Liver (tissue), 9 donors: ENCODE results near the gene SLC13A1. TPM values are rescaled to one million over a fixed set of nuclear protein-coding genes. Genes with fewer than 3 reads are reported as not detected.

ENCODE experiments used
- DNase-seq: peaks from one replicate; pipeline ENCODE4 v3.0.0-alpha.2; 2017; ENCODE audit warnings: low spot score
- H3K27ac ChIP-seq, 2 donors: one replicate each; pipeline ENCODE4 v1.7.0; 2013; ENCODE audit warnings: inconsistent platforms in 2 of 2, low read length in 2 of 2, control low read depth in 1 of 2, low read depth in 1 of 2, mild to moderate bottlenecking in 1 of 2
- H3K27me3 ChIP-seq, 4 donors: one replicate each; pipeline versions ENCODE4 v1.6.1 to v1.7.0; 2013; ENCODE audit warnings: low read length in 3 of 4, inconsistent platforms in 1 of 4, mild to moderate bottlenecking in 1 of 4, moderate library complexity in 1 of 4; ENCODE audit not compliant: control insufficient read depth in 4 of 4, insufficient read depth in 4 of 4
- H3K36me3 ChIP-seq, 4 donors: one replicate each; pipeline versions ENCODE4 v1.6.1 to v1.7.0; 2013; ENCODE audit warnings: low read length in 3 of 4, mild to moderate bottlenecking in 3 of 4, low read depth in 1 of 4, moderate library complexity in 1 of 4; ENCODE audit not compliant: control insufficient read depth in 4 of 4, insufficient read depth in 3 of 4
- H3K4me1 ChIP-seq, 4 donors: one replicate each; pipeline versions ENCODE4 v1.6.1 to v1.7.0; 2013; ENCODE audit warnings: low read length in 3 of 4, mild to moderate bottlenecking in 3 of 4, moderate library complexity in 1 of 4; ENCODE audit not compliant: control insufficient read depth in 4 of 4, insufficient read depth in 4 of 4
- H3K4me3 ChIP-seq, 3 donors: one replicate each; pipeline versions ENCODE4 v1.6.1 to v1.7.0; 2013; ENCODE audit warnings: low read length in 3 of 3, control low read depth in 1 of 3, low read depth in 1 of 3, mild to moderate bottlenecking in 1 of 3
- H3K9ac ChIP-seq, 2 donors: one replicate each; pipeline ENCODE4 v1.7.0; 2013; ENCODE audit warnings: low read length in 2 of 2, mild to moderate bottlenecking in 2 of 2, moderate library complexity in 2 of 2, control low read depth in 1 of 2, low read depth in 1 of 2
- H3K9me3 ChIP-seq, 4 donors: one replicate each; pipeline versions ENCODE4 v1.6.1 to v1.7.0; 2013; ENCODE audit warnings: low read length in 3 of 4; ENCODE audit not compliant: control insufficient read depth in 4 of 4
- EGR1 ChIP-seq, 2 donors: IDR thresholded peaks; 2 replicates each; pipeline ENCODE4 v1.6.1; 2016 to 2018; ENCODE audit warnings: antibody characterized with exemption in 2 of 2, low read depth in 2 of 2
- FOXA2 ChIP-seq: IDR thresholded peaks from 2 replicates; pipeline ENCODE4 v1.6.1; 2016; ENCODE audit warnings: antibody characterized with exemption
- GABPA ChIP-seq, 2 donors: IDR thresholded peaks in 1 of 2; conservative IDR thresholded peaks in 1 of 2; 2 replicates each; pipeline ENCODE4 v1.6.1; 2016; ENCODE audit warnings: antibody characterized with exemption in 2 of 2, mild to moderate bottlenecking in 1 of 2, moderate library complexity in 1 of 2
- HNF4A ChIP-seq, 2 donors: conservative IDR thresholded peaks; 2 replicates each; pipeline ENCODE4 v1.6.1; 2016; ENCODE audit warnings: antibody characterized with exemption in 2 of 2, mild to moderate bottlenecking in 2 of 2
- HNF4G ChIP-seq: IDR thresholded peaks from 2 replicates; pipeline ENCODE4 v1.6.1; 2016; ENCODE audit warnings: antibody characterized with exemption
- JUND ChIP-seq, 2 donors: IDR thresholded peaks; 2 replicates each; pipeline ENCODE4 v1.6.1; 2016; ENCODE audit warnings: antibody characterized with exemption in 2 of 2
- NR2F2 ChIP-seq: IDR thresholded peaks from 2 replicates; pipeline ENCODE4 v1.6.1; 2016; ENCODE audit warnings: antibody characterized with exemption
- RAD21 ChIP-seq, 2 donors: IDR thresholded peaks; 2 replicates each; pipeline ENCODE4 v1.6.1; 2016; ENCODE audit warnings: antibody characterized with exemption in 2 of 2, mild to moderate bottlenecking in 2 of 2
- RXRA ChIP-seq, 2 donors: IDR thresholded peaks; 2 replicates each; pipeline ENCODE4 v1.6.1; 2017 to 2018; ENCODE audit warnings: antibody characterized with exemption in 2 of 2, mild to moderate bottlenecking in 1 of 2
- SP1 ChIP-seq: IDR thresholded peaks from 2 replicates; pipeline ENCODE4 v1.6.1; 2018; ENCODE audit warnings: antibody characterized with exemption, mild to moderate bottlenecking
- TAF1 ChIP-seq: conservative IDR thresholded peaks from 2 replicates; pipeline ENCODE4 v1.6.1; 2016; ENCODE audit warnings: antibody characterized with exemption, mild to moderate bottlenecking
- YY1 ChIP-seq: IDR thresholded peaks from 2 replicates; pipeline ENCODE4 v1.6.1; 2016; ENCODE audit warnings: antibody characterized with exemption, mild to moderate bottlenecking
- WGBS: extraction: QIAGEN DNeasy Blood & Tissue Kit; methylation state at CpG from one replicate; pipeline ENCODE4 v1.1.7; 2013; 5-methylcytosine and 5-hydroxymethylcytosine counted together
- polyA plus RNA-seq, 2 donors: library from polyadenylated mRNA; stranded (reverse) in 1 of 2; unstranded in 1 of 2; fragments of 200-250 nt in 1 of 2; fragments of >200 nt in 1 of 2; fragmentation: Nextera tagmentation in 1 of 2; extraction: Ambion mirVana in 1 of 2; gene quantifications; one replicate each; pipeline versions ENCODE4 v1.2.1 to v1.2.3, GENCODE V29; 2013 to 2015
- total RNA-seq, 2 donors: library from RNA; depleted of rRNA; stranded (reverse); fragments of >200 nt; gene quantifications; one replicate each; pipeline ENCODE4 v1.2.3, GENCODE V29; 2014
- TF ChIP-seq, protein P1 (sequence below): fragments of 150-350 bp; IDR thresholded peaks from 2 replicates; pipeline ENCODE4 v1.5.1; 2017; ENCODE audit warnings: improper control_type of control experiment, low read depth, low read length; ENCODE audit not compliant: missing input control
- TF ChIP-seq, protein P2 (sequence below): IDR thresholded peaks from 2 replicates; pipeline ENCODE4 v1.6.1; 2016; ENCODE audit warnings: antibody characterized with exemption
- TF ChIP-seq, protein P3 (sequence below): IDR thresholded peaks from 2 replicates; pipeline ENCODE4 v1.6.1; 2016; ENCODE audit warnings: antibody characterized with exemption, mild to moderate bottlenecking
- TF ChIP-seq, protein P4 (sequence below): IDR thresholded peaks from 2 replicates; pipeline ENCODE4 v1.6.1; 2016; ENCODE audit warnings: antibody characterized with exemption
- donor health status: healthy.
- donor health status: healthy.
- donor health status: healthy.
- donor health status: healthy.
- donor health status: healthy.

The SLC13A1 gene
- total and polyA plus RNA-seq, 4 donors: not detected

GRCh38 chr7:123169065-123169464, 30.7 kb downstream of the SLC13A1 start:
- WGBS: 86% methylated on average over 8 of the region's 8 CpGs
- no peaks in the 10 kb centered on the region for H3K27me3 ChIP-seq

DNA sequence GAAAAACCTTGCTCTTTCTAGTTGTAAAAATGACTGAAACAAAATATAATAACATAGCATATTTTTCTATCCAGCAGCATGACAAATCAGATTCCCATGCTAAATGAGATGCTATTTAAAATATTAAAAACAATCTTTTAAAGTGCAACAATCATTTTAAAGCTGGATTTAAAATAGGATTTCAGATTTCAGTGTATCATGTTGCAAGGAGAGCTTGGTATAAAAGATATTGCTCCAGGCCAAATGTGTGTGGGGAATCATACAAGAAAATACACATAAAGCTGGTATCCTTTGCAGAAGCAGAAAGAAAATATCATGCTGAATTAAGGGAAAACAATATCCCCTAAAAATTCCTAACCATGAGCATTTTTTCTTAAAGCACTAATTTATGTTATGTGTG, 42.2 kb downstream of the SLC13A1 start:
- H3K4me3 ChIP-seq: no peak overlapping the region

More at GRCh38 chr7:123169065-123169464, 30.7 kb downstream of the SLC13A1 start:
- no peaks in the 10 kb centered on the region for H3K36me3 ChIP-seq
- no peak for DNase-seq
- H3K4me1 ChIP-seq: no peaks in the 10 kb centered on the region
- no peak overlapping the region for H3K4me3 ChIP-seq
- H3K9ac ChIP-seq: no peak overlapping the region
- no peak for TF ChIP-seq GABPA (IDR thresholded peaks at IDR 0.05 in 1 of 2, conservative IDR thresholded peaks at IDR 0.05 in 1 of 2)
- H3K27ac ChIP-seq: no peak overlapping the region
- no peaks in the 10 kb centered on the region for H3K9me3 ChIP-seq

GRCh38 chr7:123155571-123155970, 44.2 kb downstream of the SLC13A1 start:
- no peaks in the 10 kb centered on the region for H3K36me3 ChIP-seq
- no peak for TF ChIP-seq EGR1 (IDR thresholded peaks at IDR 0.05; ENCODE audit: low read depth in 2 of 2)
- no peak for TF ChIP-seq NR2F2
- TF ChIP-seq, protein P1, sequence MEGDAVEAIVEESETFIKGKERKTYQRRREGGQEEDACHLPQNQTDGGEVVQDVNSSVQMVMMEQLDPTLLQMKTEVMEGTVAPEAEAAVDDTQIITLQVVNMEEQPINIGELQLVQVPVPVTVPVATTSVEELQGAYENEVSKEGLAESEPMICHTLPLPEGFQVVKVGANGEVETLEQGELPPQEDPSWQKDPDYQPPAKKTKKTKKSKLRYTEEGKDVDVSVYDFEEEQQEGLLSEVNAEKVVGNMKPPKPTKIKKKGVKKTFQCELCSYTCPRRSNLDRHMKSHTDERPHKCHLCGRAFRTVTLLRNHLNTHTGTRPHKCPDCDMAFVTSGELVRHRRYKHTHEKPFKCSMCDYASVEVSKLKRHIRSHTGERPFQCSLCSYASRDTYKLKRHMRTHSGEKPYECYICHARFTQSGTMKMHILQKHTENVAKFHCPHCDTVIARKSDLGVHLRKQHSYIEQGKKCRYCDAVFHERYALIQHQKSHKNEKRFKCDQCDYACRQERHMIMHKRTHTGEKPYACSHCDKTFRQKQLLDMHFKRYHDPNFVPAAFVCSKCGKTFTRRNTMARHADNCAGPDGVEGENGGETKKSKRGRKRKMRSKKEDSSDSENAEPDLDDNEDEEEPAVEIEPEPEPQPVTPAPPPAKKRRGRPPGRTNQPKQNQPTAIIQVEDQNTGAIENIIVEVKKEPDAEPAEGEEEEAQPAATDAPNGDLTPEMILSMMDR: no peak
- no peak for TF ChIP-seq SP1
- TF ChIP-seq YY1: no peak
- no peak for TF ChIP-seq HNF4A (conservative IDR thresholded peaks at IDR 0.05)
- TF ChIP-seq HNF4G: no peak
- TF ChIP-seq FOXA2: no peak
- TF ChIP-seq, protein P2, sequence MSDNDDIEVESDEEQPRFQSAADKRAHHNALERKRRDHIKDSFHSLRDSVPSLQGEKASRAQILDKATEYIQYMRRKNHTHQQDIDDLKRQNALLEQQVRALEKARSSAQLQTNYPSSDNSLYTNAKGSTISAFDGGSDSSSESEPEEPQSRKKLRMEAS: no peak
- TF ChIP-seq RAD21 (IDR thresholded peaks at IDR 0.05): no peak
- no peak for TF ChIP-seq GABPA (IDR thresholded peaks at IDR 0.05 in 1 of 2, conservative IDR thresholded peaks at IDR 0.05 in 1 of 2)
- no peak for TF ChIP-seq RXRA (IDR thresholded peaks at IDR 0.05)
- TF ChIP-seq, protein P3, sequence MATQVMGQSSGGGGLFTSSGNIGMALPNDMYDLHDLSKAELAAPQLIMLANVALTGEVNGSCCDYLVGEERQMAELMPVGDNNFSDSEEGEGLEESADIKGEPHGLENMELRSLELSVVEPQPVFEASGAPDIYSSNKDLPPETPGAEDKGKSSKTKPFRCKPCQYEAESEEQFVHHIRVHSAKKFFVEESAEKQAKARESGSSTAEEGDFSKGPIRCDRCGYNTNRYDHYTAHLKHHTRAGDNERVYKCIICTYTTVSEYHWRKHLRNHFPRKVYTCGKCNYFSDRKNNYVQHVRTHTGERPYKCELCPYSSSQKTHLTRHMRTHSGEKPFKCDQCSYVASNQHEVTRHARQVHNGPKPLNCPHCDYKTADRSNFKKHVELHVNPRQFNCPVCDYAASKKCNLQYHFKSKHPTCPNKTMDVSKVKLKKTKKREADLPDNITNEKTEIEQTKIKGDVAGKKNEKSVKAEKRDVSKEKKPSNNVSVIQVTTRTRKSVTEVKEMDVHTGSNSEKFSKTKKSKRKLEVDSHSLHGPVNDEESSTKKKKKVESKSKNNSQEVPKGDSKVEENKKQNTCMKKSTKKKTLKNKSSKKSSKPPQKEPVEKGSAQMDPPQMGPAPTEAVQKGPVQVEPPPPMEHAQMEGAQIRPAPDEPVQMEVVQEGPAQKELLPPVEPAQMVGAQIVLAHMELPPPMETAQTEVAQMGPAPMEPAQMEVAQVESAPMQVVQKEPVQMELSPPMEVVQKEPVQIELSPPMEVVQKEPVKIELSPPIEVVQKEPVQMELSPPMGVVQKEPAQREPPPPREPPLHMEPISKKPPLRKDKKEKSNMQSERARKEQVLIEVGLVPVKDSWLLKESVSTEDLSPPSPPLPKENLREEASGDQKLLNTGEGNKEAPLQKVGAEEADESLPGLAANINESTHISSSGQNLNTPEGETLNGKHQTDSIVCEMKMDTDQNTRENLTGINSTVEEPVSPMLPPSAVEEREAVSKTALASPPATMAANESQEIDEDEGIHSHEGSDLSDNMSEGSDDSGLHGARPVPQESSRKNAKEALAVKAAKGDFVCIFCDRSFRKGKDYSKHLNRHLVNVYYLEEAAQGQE: no peak
- TF ChIP-seq JUND (IDR thresholded peaks at IDR 0.05): no peak
- TF ChIP-seq TAF1: no peak
- TF ChIP-seq, protein P4, sequence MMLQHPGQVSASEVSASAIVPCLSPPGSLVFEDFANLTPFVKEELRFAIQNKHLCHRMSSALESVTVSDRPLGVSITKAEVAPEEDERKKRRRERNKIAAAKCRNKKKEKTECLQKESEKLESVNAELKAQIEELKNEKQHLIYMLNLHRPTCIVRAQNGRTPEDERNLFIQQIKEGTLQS: no peak
- no peaks in the 10 kb centered on the region for H3K27me3 ChIP-seq
- H3K27ac ChIP-seq: no peak overlapping the region
- 88% methylated on average over 7 of the region's 7 CpGs for WGBS
- DNase-seq: no peak
- no peaks in the 10 kb centered on the region for H3K9me3 ChIP-seq
- H3K9ac ChIP-seq: no peak overlapping the region
- no peak overlapping the region for H3K4me3 ChIP-seq
- H3K4me1 ChIP-seq: peaks cover 0 to 6% (median 0%) of the 10 kb centered on the region in 4 donors

More for the DNA sequence above, 42.2 kb downstream of the SLC13A1 start:
- no peak for DNase-seq
- Histone ChIP-seq H3K4me1 (peaks cover 0 to 6% (median 0%) of the 10 kb centered on the region in 4 donors), H3K9me3 (no peaks in the 10 kb centered on the region), H3K36me3 (no peaks in the 10 kb centered on the region), H3K27ac (no peak overlapping the region), H3K9ac (no peak overlapping the region), H3K27me3 (no peaks in the 10 kb centered on the region)
- TF ChIP-seq TAF1: no peak
- TF ChIP-seq EGR1 (IDR thresholded peaks at IDR 0.05; ENCODE audit: low read depth in 2 of 2): no peak
- TF ChIP-seq RAD21 (IDR thresholded peaks at IDR 0.05): no peak
- no peak for TF ChIP-seq SP1
- TF ChIP-seq, protein P4: no peak
- TF ChIP-seq HNF4A (conservative IDR thresholded peaks at IDR 0.05): no peak
- no peak for TF ChIP-seq JUND (IDR thresholded peaks at IDR 0.05)
